Neural progenitor cell (in vitro differentiated cells): ENCODE data around the gene RABIF.

Experiments used
- EZH2 ChIP-seq: fragments of 200-600 bp; sonication (generic); IDR thresholded peaks from 2 replicates; pipeline ENCODE4 v1.6.1; 2017; ENCODE audit warnings: antibody characterized with exemption, mild to moderate bottlenecking, moderate library complexity
- TF ChIP-seq, protein P1 (sequence below): fragments of 200-600 bp; sonication (generic); IDR thresholded peaks from 2 replicates; pipeline ENCODE4 v1.5.1; 2017; ENCODE audit warnings: antibody characterized with exemption, mild to moderate bottlenecking

DNA sequence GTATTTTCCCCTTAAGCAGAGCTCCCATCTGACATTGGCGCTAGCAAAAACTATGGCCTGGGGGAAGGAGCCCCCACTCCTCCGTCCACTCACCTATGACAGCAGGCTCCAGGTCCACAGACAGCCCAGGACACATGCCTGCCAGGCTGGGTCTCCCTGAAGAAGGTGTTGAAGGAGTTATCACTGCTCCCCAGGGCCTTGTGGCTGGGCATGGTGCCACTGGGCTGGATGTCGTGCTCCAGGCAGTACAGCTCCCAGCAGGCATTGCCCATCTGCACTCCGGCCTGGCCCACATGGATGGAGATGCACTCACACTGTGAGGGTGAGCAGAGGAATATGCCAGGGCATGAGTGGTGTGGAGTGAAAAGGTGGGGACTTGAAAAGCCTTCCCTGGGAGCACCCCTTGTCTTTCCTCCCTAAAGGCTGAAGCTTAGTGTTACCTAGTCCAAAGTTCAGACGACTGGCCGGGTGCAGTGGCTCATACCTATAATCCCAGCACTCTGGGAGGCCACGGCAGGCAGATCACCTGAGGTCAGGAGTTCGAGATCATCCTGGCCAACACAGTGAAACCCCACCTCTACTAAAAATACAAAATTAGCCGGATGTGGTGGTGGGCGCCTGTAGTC, 30.0 kb downstream of the RABIF start:
- TF ChIP-seq, protein P1, sequence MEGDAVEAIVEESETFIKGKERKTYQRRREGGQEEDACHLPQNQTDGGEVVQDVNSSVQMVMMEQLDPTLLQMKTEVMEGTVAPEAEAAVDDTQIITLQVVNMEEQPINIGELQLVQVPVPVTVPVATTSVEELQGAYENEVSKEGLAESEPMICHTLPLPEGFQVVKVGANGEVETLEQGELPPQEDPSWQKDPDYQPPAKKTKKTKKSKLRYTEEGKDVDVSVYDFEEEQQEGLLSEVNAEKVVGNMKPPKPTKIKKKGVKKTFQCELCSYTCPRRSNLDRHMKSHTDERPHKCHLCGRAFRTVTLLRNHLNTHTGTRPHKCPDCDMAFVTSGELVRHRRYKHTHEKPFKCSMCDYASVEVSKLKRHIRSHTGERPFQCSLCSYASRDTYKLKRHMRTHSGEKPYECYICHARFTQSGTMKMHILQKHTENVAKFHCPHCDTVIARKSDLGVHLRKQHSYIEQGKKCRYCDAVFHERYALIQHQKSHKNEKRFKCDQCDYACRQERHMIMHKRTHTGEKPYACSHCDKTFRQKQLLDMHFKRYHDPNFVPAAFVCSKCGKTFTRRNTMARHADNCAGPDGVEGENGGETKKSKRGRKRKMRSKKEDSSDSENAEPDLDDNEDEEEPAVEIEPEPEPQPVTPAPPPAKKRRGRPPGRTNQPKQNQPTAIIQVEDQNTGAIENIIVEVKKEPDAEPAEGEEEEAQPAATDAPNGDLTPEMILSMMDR = no peak
- no peak for TF ChIP-seq EZH2
